ENCODE measurements around the gene NRN1L. TPM values are rescaled to one million over a fixed set of nuclear protein-coding genes. Genes with fewer than 3 reads are reported as not detected.

NRN1L gene
- total RNA-seq, 1 donor from 2014 or later, result not detected

DNA sequence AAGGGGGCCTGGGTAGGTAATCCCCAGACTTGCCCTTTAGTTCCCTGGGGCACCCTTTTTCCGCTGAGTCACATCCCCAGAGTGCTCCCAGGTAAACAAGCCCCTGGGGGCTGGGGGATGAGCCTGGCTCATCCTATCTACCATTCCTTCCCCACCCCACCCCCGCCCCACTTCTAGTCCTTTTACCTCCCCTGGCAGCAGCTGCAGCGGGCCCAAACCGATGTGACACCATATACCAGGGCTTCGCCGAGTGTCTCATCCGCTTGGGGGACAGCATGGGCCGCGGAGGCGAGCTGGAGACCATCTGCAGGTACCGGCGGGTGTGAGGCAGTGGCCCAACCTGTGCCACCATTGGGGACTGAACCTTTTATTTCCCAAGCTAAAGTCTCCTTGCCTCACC, 860 bp downstream of the NRN1L start:
- Histone ChIP-seq H3K4me3 (no peak overlapping the region), H3K27me3 (no peaks in the 10 kb centered on the region), H3K27ac (no peak overlapping the region), H3K4me1 (peaks cover 12% of the 10 kb centered on the region), H3K9me3 (no peaks in the 10 kb centered on the region), H3K36me3 (peaks cover 0 to 33% of the 10 kb centered on the region in 2 donors)
- TF ChIP-seq, protein P1, sequence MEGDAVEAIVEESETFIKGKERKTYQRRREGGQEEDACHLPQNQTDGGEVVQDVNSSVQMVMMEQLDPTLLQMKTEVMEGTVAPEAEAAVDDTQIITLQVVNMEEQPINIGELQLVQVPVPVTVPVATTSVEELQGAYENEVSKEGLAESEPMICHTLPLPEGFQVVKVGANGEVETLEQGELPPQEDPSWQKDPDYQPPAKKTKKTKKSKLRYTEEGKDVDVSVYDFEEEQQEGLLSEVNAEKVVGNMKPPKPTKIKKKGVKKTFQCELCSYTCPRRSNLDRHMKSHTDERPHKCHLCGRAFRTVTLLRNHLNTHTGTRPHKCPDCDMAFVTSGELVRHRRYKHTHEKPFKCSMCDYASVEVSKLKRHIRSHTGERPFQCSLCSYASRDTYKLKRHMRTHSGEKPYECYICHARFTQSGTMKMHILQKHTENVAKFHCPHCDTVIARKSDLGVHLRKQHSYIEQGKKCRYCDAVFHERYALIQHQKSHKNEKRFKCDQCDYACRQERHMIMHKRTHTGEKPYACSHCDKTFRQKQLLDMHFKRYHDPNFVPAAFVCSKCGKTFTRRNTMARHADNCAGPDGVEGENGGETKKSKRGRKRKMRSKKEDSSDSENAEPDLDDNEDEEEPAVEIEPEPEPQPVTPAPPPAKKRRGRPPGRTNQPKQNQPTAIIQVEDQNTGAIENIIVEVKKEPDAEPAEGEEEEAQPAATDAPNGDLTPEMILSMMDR (IDR thresholded peaks at IDR 0.05), result no peak
- TF ChIP-seq POLR2AphosphoS5 (IDR thresholded peaks at IDR 0.05; ENCODE audit: insufficient read depth in 1 of 2, low read depth in 1 of 2) (no peak), POLR2A (IDR thresholded peaks at IDR 0.05) (no peak)
- no peak for DNase-seq (ENCODE audit: extremely low spot score in 2 of 2)
- intact Hi-C loops (cut with DNase I), result no loop called here

DNA sequence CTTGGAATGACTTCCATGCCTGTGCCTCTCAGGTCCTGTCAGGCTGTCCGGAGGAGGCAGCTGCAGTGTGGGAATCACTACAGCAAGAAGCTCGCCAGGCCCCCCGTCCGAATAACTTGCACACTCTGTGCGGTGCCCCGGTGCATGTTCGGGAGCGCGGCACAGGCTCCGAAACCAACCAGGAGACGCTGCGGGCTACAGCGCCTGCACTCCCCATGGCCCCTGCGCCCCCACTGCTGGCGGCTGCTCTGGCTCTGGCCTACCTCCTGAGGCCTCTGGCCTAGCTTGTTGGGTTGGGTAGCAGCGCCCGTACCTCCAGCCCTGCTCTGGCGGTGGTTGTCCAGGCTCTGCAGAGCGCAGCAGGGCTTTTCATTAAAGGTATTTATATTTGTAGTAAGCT, 1.3 kb downstream of the NRN1L start:
- H3K36me3 ChIP-seq, result peaks cover 0 to 29% of the 10 kb centered on the region in 2 donors
- no peak overlapping the region for H3K27ac ChIP-seq
- peaks cover 12% of the 10 kb centered on the region for H3K4me1 ChIP-seq
- no peaks in the 10 kb centered on the region for H3K9me3 ChIP-seq
- no peak for DNase-seq (ENCODE audit: extremely low spot score in 2 of 2)
- H3K4me3 ChIP-seq, result no peak overlapping the region
- TF ChIP-seq POLR2AphosphoS5 (IDR thresholded peaks at IDR 0.05; ENCODE audit: insufficient read depth in 1 of 2, low read depth in 1 of 2), result no peak
- TF ChIP-seq, protein P1 (IDR thresholded peaks at IDR 0.05), result no peak
- no peak for TF ChIP-seq POLR2A (IDR thresholded peaks at IDR 0.05)
- no peaks in the 10 kb centered on the region for H3K27me3 ChIP-seq
- intact Hi-C loops (cut with DNase I), result no loop called here

DNA sequence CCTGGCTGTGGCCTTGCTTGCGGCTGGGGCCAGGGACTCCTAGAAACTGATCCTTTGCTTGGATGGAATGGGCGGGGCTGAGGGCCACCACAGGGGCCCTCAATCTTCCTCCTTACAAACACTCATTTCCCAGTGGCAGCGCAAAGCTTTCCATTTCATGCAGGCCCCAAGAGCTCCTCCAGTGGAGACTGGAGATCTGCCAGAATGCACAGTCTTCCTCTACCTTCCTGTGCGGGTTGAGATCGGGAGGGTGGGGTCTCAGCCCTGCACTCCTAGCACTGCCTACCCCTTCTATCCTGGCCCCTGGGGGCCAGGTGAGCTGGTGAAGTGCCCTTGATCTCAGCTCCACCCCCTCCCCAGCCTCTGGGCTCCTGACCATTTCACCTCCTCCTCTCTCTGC, 1.7 kb downstream of the NRN1L start:
- peaks cover 12% of the 10 kb centered on the region for H3K4me1 ChIP-seq
- TF ChIP-seq POLR2A (IDR thresholded peaks at IDR 0.05), result no peak
- TF ChIP-seq, protein P1 (IDR thresholded peaks at IDR 0.05), result no peak
- no peak for TF ChIP-seq POLR2AphosphoS5 (IDR thresholded peaks at IDR 0.05; ENCODE audit: insufficient read depth in 1 of 2, low read depth in 1 of 2)
- H3K9me3 ChIP-seq, result no peaks in the 10 kb centered on the region
- peaks cover 0 to 25% of the 10 kb centered on the region in 2 donors for H3K36me3 ChIP-seq
- H3K27me3 ChIP-seq, result no peaks in the 10 kb centered on the region
- H3K4me3 ChIP-seq, result no peak overlapping the region
- intact Hi-C loops (cut with DNase I), result no loop called here
- no peak for DNase-seq (ENCODE audit: extremely low spot score in 2 of 2)
- no peak overlapping the region for H3K27ac ChIP-seq

DNA sequence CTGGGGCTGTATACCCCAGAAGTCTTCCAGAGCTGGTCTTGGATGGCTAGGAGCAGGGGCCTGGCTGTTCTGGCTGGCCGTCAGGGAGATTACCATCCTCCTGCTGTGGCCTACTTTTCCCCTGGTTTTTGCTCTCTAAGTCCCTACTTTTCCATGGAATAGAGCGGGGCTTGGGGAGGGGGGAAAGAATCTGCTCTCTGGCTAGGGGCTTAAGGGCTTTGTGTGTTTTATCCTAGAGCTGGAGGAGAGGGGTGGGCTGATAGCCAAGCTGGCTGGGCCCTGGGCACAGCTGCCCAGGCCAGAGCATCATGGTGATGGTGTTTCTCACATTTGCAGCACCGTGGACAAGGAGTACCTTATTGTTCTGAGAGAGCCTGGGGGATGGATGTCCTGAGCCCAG, 3.6 kb downstream of the NRN1L start:
- peaks cover 0 to 5% of the 10 kb centered on the region in 2 donors for H3K36me3 ChIP-seq
- no peak overlapping the region for H3K4me3 ChIP-seq
- H3K4me1 ChIP-seq, result peaks cover 18% of the 10 kb centered on the region
- H3K9me3 ChIP-seq, result no peaks in the 10 kb centered on the region
- intact Hi-C loops (cut with DNase I), result no loop called here
- H3K27me3 ChIP-seq, result no peaks in the 10 kb centered on the region
- no peak for DNase-seq (ENCODE audit: extremely low spot score in 2 of 2)
- no peak overlapping the region for H3K27ac ChIP-seq
- no peak for TF ChIP-seq POLR2AphosphoS5 (IDR thresholded peaks at IDR 0.05; ENCODE audit: insufficient read depth in 1 of 2, low read depth in 1 of 2)
- no peak for TF ChIP-seq POLR2A (IDR thresholded peaks at IDR 0.05)
- TF ChIP-seq, protein P1 (IDR thresholded peaks at IDR 0.05), result no peak

DNA sequence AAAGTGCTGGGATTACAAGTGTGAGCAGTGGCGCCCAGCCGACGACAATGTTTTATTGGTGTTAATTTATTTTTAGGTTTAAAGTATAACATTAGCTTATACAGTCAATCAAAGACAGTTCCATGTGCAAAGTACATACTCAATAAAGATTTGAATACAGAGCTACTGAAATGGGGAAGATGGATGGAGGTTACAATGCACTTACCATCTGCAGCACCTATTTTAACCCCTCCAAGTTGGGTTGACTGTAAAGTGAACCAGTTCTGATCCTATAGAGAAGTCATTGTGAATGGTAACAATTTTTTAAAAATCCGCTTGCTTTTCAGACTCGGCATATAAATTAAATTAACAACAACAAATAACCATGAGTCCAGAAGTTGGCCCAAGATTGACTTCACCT, 7.7 kb downstream of the NRN1L start:
- Histone ChIP-seq H3K36me3 (no peaks in the 10 kb centered on the region), H3K27ac (no peak overlapping the region), H3K9me3 (no peaks in the 10 kb centered on the region), H3K27me3 (no peaks in the 10 kb centered on the region), H3K4me3 (peak overlapping the region; percentile 77 to 93), H3K4me1 (peaks cover 46% of the 10 kb centered on the region)
- DNase-seq (ENCODE audit: extremely low spot score in 2 of 2), result no peak
- TF ChIP-seq POLR2AphosphoS5 (IDR thresholded peaks at IDR 0.05; ENCODE audit: insufficient read depth in 1 of 2, low read depth in 1 of 2), result no peak
- TF ChIP-seq POLR2A (IDR thresholded peaks at IDR 0.05), result no peak
- TF ChIP-seq, protein P1 (IDR thresholded peaks at IDR 0.05), result no peak
- intact Hi-C loops (cut with DNase I), result loop anchor here (5.0 kb wide), 1 partner anchor 45 kb away; the partner anchor contains the start of gene PSMB10
